Large intestine (tissue), 12 donors: ENCODE results near the gene SPTA1. TPM values are rescaled to one million over a fixed set of nuclear protein-coding genes. Genes with fewer than 3 reads are reported as not detected.

Source experiments
- DNase-seq, 2 donors: peaks; one replicate each; pipeline versions ENCODE4 v3.0.0 to v3.0.0-alpha.2; 2013
- H3K27ac ChIP-seq: one replicate; pipeline ENCODE4 v1.5.1; 2013; ENCODE audit warnings: low read length
- H3K27me3 ChIP-seq: 2 replicates; pipeline ENCODE4 v1.6.1; 2013; ENCODE audit warnings: low read length; ENCODE audit not compliant: control insufficient read depth, insufficient read depth
- H3K36me3 ChIP-seq: 2 replicates; pipeline ENCODE4 v1.6.1; 2013; ENCODE audit warnings: low read length; ENCODE audit not compliant: control insufficient read depth, insufficient read depth
- H3K4me1 ChIP-seq: one replicate; pipeline ENCODE4 v1.6.1; 2013; ENCODE audit warnings: low read length; ENCODE audit not compliant: control insufficient read depth, insufficient read depth
- H3K4me3 ChIP-seq: one replicate; pipeline ENCODE4 v1.5.1; 2013; ENCODE audit warnings: low read length
- H3K9me3 ChIP-seq: one replicate; pipeline ENCODE4 v1.6.1; 2013; ENCODE audit warnings: mild to moderate bottlenecking, low read depth, low read length, moderate library complexity; ENCODE audit not compliant: control insufficient read depth
- WGBS: methylation state at CpG from one replicate; pipeline ENCODE4 v1.1.5; 2013; ENCODE audit warnings: low lambda C conversion rate; ENCODE audit not compliant: insufficient coverage; 5-methylcytosine and 5-hydroxymethylcytosine counted together
- long read RNA-seq, 11 donors: transcript quantifications; one replicate each; lab custom pipeline, GENCODE V29; 2026
- polyA plus RNA-seq: library from polyadenylated mRNA; unstranded; fragments of 120-200 nt; gene quantifications from one replicate; pipeline ENCODE4 v1.2.1, GENCODE V29; 2013

SPTA1 gene
- polyA plus RNA-seq = 3.7 TPM
- long read RNA-seq, donor 1 = 0 reads
- long read RNA-seq, donor 2 = 0 reads
- long read RNA-seq, donor 3 = 0 reads
- long read RNA-seq, donor 4 = 0 reads
- long read RNA-seq, donor 5 = 0 reads
- long read RNA-seq, donor 6 = 0 reads
- long read RNA-seq, donor 7 = 0 reads
- long read RNA-seq, donor 8 = 0 reads
- long read RNA-seq, donor 9 = 0 reads
- long read RNA-seq, donor 10 = 0 reads
- long read RNA-seq, donor 11 = 0 reads

GRCh38 chr1:158686111-158687009 lies at the start of gene SPTA1:
Gene SPTA1 (minus strand): TSS chr1:158686715. CDS start chr1:158686517, 198 bp downstream.
- Histone ChIP-seq H3K27ac (no peak within 1 kb of the TSS), H3K27me3 (no peaks in the 10 kb centered on the region), H3K4me3 (no peak within 1 kb of the TSS), H3K4me1 (no peaks in the 10 kb centered on the region), H3K9me3 (no peaks in the 10 kb centered on the region), H3K36me3 (no peaks in the 10 kb centered on the region)
- 86% methylated on average over 6 of the region's 7 CpGs for WGBS
- DNase-seq = no peak

GRCh38 chr1:158735848-158736247 lies 49.3 kb upstream of the SPTA1 start:
- no peak overlapping the region for H3K4me3 ChIP-seq
- no peaks in the 10 kb centered on the region for H3K4me1 ChIP-seq
- H3K9me3 ChIP-seq = no peaks in the 10 kb centered on the region
- H3K27ac ChIP-seq = no peak overlapping the region
- no peaks in the 10 kb centered on the region for H3K36me3 ChIP-seq
- no peaks in the 10 kb centered on the region for H3K27me3 ChIP-seq
- DNase-seq = no peak

GRCh38 chr1:158732524-158732923 lies 46.0 kb upstream of the SPTA1 start:
- Histone ChIP-seq H3K9me3 (no peaks in the 10 kb centered on the region), H3K27ac (no peak overlapping the region), H3K4me1 (no peaks in the 10 kb centered on the region), H3K36me3 (no peaks in the 10 kb centered on the region), H3K4me3 (no peak overlapping the region), H3K27me3 (no peaks in the 10 kb centered on the region)
- 60% methylated on average over 1 of the region's 2 CpGs for WGBS
- DNase-seq = no peak

GRCh38 chr1:158731707-158732106 lies 45.2 kb upstream of the SPTA1 start:
- Histone ChIP-seq H3K4me3 (no peak overlapping the region), H3K4me1 (no peaks in the 10 kb centered on the region), H3K27me3 (no peaks in the 10 kb centered on the region), H3K27ac (no peak overlapping the region), H3K36me3 (no peaks in the 10 kb centered on the region), H3K9me3 (no peaks in the 10 kb centered on the region)
- no peak for DNase-seq
- WGBS = no CpG with 5 or more reads among the region's 4 CpGs

GRCh38 chr1:158730453-158730852 lies 43.9 kb upstream of the SPTA1 start:
- no peaks in the 10 kb centered on the region for H3K9me3 ChIP-seq
- no peaks in the 10 kb centered on the region for H3K4me1 ChIP-seq

DNA sequence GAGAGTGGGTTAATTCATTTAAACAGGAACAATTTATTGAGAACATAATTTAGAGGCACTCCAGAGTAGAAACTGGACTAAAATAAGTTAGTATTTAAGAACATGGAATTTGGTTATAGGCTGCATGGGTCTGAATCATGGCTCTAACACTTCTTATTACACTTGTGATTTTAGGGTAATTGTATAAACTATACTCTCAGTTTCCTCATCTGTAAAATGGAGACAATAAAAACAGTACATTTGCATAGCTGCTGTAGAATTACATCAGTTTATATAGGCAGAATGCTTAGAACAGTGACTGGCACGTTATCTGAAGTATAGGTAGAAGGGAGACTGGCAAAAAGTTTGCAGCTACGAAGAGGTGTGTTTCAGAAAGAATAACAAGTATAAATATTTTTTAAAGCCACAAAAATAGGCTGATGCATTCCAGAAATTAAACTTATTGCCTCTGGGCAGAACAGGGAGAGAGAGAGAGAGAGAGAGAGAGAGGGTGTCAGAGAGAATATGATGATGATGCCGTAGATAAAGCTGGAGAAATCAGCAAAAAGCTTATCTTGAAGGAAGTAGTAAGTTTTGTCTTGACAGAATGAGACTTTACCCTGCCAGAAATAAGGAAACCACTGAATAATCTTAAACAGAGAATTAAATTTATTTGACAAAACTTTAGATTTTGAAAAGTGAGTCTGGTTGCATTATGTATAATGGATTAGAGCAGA lies 42.2 kb upstream of the SPTA1 start:
- H3K36me3 ChIP-seq = no peaks in the 10 kb centered on the region
- no peak overlapping the region for H3K4me3 ChIP-seq
- no peaks in the 10 kb centered on the region for H3K4me1 ChIP-seq
- no peaks in the 10 kb centered on the region for H3K9me3 ChIP-seq
- DNase-seq = no peak
- H3K27ac ChIP-seq = no peak overlapping the region
- no peaks in the 10 kb centered on the region for H3K27me3 ChIP-seq
- WGBS = no CpG with 5 or more reads among the region's 3 CpGs

More at GRCh38 chr1:158730453-158730852, 43.9 kb upstream of the SPTA1 start:
- Histone ChIP-seq H3K27me3 (no peaks in the 10 kb centered on the region), H3K27ac (no peak overlapping the region), H3K36me3 (no peaks in the 10 kb centered on the region), H3K4me3 (no peak overlapping the region)
- WGBS = 27% methylated on average over 3 of the region's 4 CpGs
- DNase-seq = no peak

GRCh38 chr1:158724442-158724841 lies 37.9 kb upstream of the SPTA1 start:
- Histone ChIP-seq H3K9me3 (no peaks in the 10 kb centered on the region), H3K4me3 (no peak overlapping the region), H3K36me3 (no peaks in the 10 kb centered on the region), H3K27me3 (no peaks in the 10 kb centered on the region), H3K27ac (no peak overlapping the region), H3K4me1 (no peaks in the 10 kb centered on the region)
- no peak for DNase-seq
- no CpG with 5 or more reads among the region's 5 CpGs for WGBS

- H3K27me3 ChIP-seq = no peaks in the 10 kb centered on the region
- no peak within 1 kb of the TSS for H3K4me3 ChIP-seq
- WGBS = 100% methylated on average over 2 of the region's 2 CpGs
- H3K4me1 ChIP-seq = no peaks in the 10 kb centered on the region
- H3K27ac ChIP-seq = no peak within 1 kb of the TSS
- no peaks in the 10 kb centered on the region for H3K36me3 ChIP-seq
- no peak for DNase-seq
- no peaks in the 10 kb centered on the region for H3K9me3 ChIP-seq
These were observed 34.1 kb upstream of the SPTA1 start, which contains the start of gene OR6K3 for GRCh38 chr1:158720620-158721019. Gene OR6K3 (minus strand): TSS chr1:158720720. CDS start chr1:158718115, 2,605 bp downstream.

DNA sequence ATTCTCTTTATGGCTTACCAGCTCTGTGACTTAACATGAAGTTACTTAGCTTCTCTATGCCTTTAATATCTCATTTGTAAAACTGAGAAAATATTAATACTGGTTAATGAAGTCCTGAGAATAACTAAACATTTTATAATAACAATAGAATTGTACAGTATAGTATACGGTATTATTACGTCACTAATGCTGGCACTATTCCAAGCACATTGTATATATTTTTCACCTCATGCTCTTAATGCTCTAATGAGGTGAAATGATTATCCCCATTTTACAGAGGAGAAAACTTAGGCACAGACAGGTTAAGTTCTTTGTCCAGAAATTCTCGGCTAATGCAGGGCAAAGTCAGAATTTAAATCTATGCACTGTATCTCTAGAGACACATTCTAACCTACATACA lies 33.1 kb upstream of the SPTA1 start:
- H3K9me3 ChIP-seq = no peaks in the 10 kb centered on the region
- H3K4me1 ChIP-seq = no peaks in the 10 kb centered on the region
- no peak for DNase-seq
- H3K4me3 ChIP-seq = no peak overlapping the region
- H3K36me3 ChIP-seq = no peaks in the 10 kb centered on the region
- H3K27me3 ChIP-seq = no peaks in the 10 kb centered on the region
- no peak overlapping the region for H3K27ac ChIP-seq
- WGBS = no CpG with 5 or more reads among the region's 3 CpGs

DNA sequence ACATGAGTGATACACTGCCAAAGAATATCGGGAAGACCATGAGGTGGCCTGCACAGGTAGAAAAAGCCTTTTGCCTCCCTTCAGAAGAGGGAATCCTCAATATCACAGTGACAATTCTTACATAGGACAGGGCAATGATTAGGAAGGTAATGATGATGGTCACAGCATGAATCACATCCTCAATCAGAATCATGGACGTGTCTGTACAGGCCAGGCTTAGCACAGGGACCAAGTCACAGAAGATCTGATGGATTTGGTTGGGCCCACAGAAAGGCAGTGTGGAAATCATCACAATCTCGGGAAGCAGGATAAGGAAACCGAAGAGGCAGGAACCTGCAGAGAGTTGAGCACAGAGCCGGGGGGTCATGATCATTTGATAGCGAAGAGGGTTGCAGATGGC lies 30.8 kb upstream of the SPTA1 start:
- Histone ChIP-seq H3K36me3 (no peaks in the 10 kb centered on the region), H3K4me1 (no peaks in the 10 kb centered on the region), H3K27me3 (no peaks in the 10 kb centered on the region), H3K9me3 (no peaks in the 10 kb centered on the region), H3K4me3 (no peak overlapping the region), H3K27ac (no peak overlapping the region)
- no CpG with 5 or more reads among the region's 6 CpGs for WGBS
- no peak for DNase-seq
